Keratinocyte (primary cell): Measurements from ENCODE around the gene PKP4. TPM values are rescaled to one million over a fixed set of nuclear protein-coding genes. Genes with fewer than 3 reads are reported as not detected.
A peak's percentile ranks its signal among the peaks of the same experiment; 100 is the strongest.

ENCODE experiments used
- DNase-seq: peaks from one replicate; pipeline ENCODE4 v3.0.0-alpha.2; 2011; ENCODE audit warnings: low read depth, missing footprints, low spot score
- FAIRE-seq: peaks from 2 replicates; lab custom pipeline; 2011; peaks lifted over from hg19 to GRCh38; lab: Jason Lieb, UNC
- H2AFZ ChIP-seq: 2 replicates; pipeline ENCODE4 v1.6.0; 2012; ENCODE audit warnings: low read length, control low read depth, inconsistent platforms; ENCODE audit not compliant: control insufficient read depth
- H3K27ac ChIP-seq: 2 replicates; pipeline ENCODE4 v1.5.1; 2011; ENCODE audit warnings: low read length; ENCODE audit not compliant: control insufficient read depth, insufficient read depth
- H3K27me3 ChIP-seq: 3 replicates; pipeline ENCODE4 v1.6.0; 2011; ENCODE audit warnings: low read length; ENCODE audit not compliant: control insufficient read depth, insufficient read depth; ENCODE audit errors: extremely low read depth
- H3K36me3 ChIP-seq, 2 experiments: 2 replicates in 1 of 2; 3 replicates in 1 of 2; pipeline ENCODE4 v1.5.1; 2011; ENCODE audit warnings: low read length in 2 of 2, mild to moderate bottlenecking in 1 of 2; ENCODE audit not compliant: control insufficient read depth in 2 of 2, insufficient read depth in 2 of 2; ENCODE audit errors: extremely low read depth in 1 of 2
- H3K4me1 ChIP-seq: 3 replicates; pipeline ENCODE4 v1.5.1; 2011; ENCODE audit warnings: low read length; ENCODE audit not compliant: control insufficient read depth, insufficient read depth; ENCODE audit errors: extremely low read depth
- H3K4me2 ChIP-seq: 3 replicates; pipeline ENCODE4 v1.6.0; 2011; ENCODE audit warnings: low read depth, low read length; ENCODE audit not compliant: control insufficient read depth, insufficient read depth; ENCODE audit errors: extremely low read depth
- H3K4me3 ChIP-seq, 3 experiments: fragments of 200-600 bp in 1 of 3; sonication (generic) in 1 of 3; 2 replicates in 2 of 3; 3 replicates in 1 of 3; pipeline ENCODE4 v1.5.1; 2011 to 2016; ENCODE audit warnings: low read length in 3 of 3, mild to moderate bottlenecking in 3 of 3, control low read depth in 2 of 3, inconsistent platforms in 1 of 3, low read depth in 1 of 3, mixed read lengths in 1 of 3, mixed run types in 1 of 3, moderate library complexity in 1 of 3; ENCODE audit not compliant: control insufficient read depth in 2 of 3, insufficient read depth in 2 of 3; ENCODE audit errors: extremely low read depth in 1 of 3
- H3K79me2 ChIP-seq: 2 replicates; pipeline ENCODE4 v1.6.0; 2012; ENCODE audit warnings: low read length; ENCODE audit not compliant: control insufficient read depth, insufficient read depth
- H3K9ac ChIP-seq: 3 replicates; pipeline ENCODE4 v1.6.0; 2011; ENCODE audit warnings: low read length; ENCODE audit not compliant: control insufficient read depth, insufficient read depth; ENCODE audit errors: extremely low read depth
- H3K9me1 ChIP-seq: 3 replicates; pipeline ENCODE4 v1.6.0; 2011; ENCODE audit warnings: low read length; ENCODE audit not compliant: control insufficient read depth, insufficient read depth; ENCODE audit errors: extremely low read depth
- H3K9me3 ChIP-seq: 2 replicates; pipeline ENCODE4 v1.5.1; 2012; ENCODE audit warnings: low read depth, low read length; ENCODE audit not compliant: control insufficient read depth
- H4K20me1 ChIP-seq: 3 replicates; pipeline ENCODE4 v1.6.0; 2011; ENCODE audit warnings: low read length; ENCODE audit not compliant: control insufficient read depth, insufficient read depth; ENCODE audit errors: extremely low read depth
- EZH2 ChIP-seq: IDR thresholded peaks from one replicate; pipeline ENCODE4 v1.6.1; 2012; ENCODE audit warnings: inconsistent platforms, mild to moderate bottlenecking, low read length, moderate library complexity
- dilution Hi-C: fragments of 300-500 bp; cut with MboI; formaldehyde crosslinking; loops from one replicate; pipeline ENCODE4 v1.7.0; 2020; ENCODE audit warnings: low sequenced_read_pairs; ENCODE audit not compliant: extremely low pct_ligation_motif_present
- polyA plus RNA-seq, 5 experiments: library from polyadenylated mRNA; depleted of rRNA in 3 of 5; stranded (reverse) in 3 of 5; stranded (forward) in 1 of 5; unstranded in 1 of 5; fragments of >200 nt; gene quantifications; 1 replicate in 1 of 5; 2 replicates in 3 of 5; 3 replicates in 1 of 5; pipeline versions ENCODE4 v1.2.1 to v1.2.3, GENCODE V29; 2011 to 2012; ENCODE audit warnings: missing spikeins in 2 of 5, low read depth in 1 of 5, low replicate concordance in 1 of 5
- TF ChIP-seq, protein P1 (sequence below), 3 experiments: IDR thresholded peaks in 1 of 3; conservative IDR thresholded peaks in 1 of 3; optimal IDR thresholded peaks in 1 of 3; 2 replicates in 2 of 3; 3 replicates in 1 of 3; pipeline versions ENCODE3 to v1.5.1; 2011; ENCODE audit warnings: low read length in 3 of 3, mild to moderate bottlenecking in 3 of 3, moderate library complexity in 2 of 3, control low read depth in 1 of 3, inconsistent platforms in 1 of 3; ENCODE audit not compliant: insufficient read depth in 2 of 3; ENCODE audit errors: extremely low read depth in 1 of 3

The PKP4 gene
- polyA plus RNA-seq, 1 donor (not counting 4 experiments of a cell fraction or from before 2014, with no cell fraction given), result 43.8 TPM

DNA sequence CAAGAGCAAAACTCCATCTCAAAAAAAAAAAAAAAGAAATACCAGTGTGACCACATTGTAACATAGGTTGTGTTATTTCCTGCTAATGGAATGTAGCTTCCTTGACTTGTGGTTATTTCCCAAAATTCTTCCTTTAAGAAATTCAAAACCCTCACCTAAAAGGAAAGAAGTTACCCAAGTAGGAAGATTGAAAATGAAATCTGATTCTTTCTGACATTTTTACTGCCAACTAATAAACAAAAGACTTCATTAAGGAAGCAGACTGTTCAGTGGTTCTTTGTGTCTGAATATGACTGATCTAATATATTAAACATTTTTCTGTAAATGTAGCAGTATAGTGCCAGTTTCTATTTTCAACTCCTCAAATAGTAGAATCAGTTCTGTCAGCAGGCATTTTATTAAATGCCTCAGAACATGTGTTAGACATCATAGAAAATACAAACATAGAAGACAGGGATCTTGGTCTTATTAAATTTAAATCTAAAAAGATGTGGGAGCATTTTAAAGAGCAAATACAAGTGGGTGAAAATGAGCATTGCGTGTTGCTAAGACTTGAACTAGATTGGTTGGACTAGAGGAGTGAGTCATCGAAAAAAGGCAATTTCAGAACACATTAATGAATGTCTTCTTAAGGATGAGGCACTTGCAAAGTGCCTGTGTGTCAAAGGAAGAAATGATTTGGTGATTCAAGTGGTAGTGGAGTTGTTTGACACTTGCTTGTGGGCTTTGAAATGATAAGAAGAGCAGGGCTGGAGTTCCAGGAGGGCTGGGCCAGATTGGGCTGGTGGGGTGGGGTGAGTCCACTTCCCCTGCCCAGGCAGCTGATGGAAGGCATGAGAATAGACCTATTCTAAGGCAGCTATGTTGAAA lies 53.4 kb downstream of the PKP4 start:
- dilution Hi-C loops, result no loop called here
- Histone ChIP-seq H3K4me2 (peak overlapping the region; percentile 17), H3K27me3 (no peaks in the 10 kb centered on the region), H3K9me3 (no peaks in the 10 kb centered on the region), H3K36me3 (peaks cover 0 to 6% of the 10 kb centered on the region in 2 experiments), H3K9ac (no peak overlapping the region), H3K4me3 (peak overlapping the region in 1 of 3 experiments; percentile 30), H2AFZ (no peak overlapping the region), H4K20me1 (no peaks in the 10 kb centered on the region), H3K27ac (peak overlapping the region; percentile 27), H3K79me2 (peaks cover 45% of the 10 kb centered on the region), H3K9me1 (no peaks in the 10 kb centered on the region), H3K4me1 (peaks cover 21% of the 10 kb centered on the region)
- TF ChIP-seq, protein P1, sequence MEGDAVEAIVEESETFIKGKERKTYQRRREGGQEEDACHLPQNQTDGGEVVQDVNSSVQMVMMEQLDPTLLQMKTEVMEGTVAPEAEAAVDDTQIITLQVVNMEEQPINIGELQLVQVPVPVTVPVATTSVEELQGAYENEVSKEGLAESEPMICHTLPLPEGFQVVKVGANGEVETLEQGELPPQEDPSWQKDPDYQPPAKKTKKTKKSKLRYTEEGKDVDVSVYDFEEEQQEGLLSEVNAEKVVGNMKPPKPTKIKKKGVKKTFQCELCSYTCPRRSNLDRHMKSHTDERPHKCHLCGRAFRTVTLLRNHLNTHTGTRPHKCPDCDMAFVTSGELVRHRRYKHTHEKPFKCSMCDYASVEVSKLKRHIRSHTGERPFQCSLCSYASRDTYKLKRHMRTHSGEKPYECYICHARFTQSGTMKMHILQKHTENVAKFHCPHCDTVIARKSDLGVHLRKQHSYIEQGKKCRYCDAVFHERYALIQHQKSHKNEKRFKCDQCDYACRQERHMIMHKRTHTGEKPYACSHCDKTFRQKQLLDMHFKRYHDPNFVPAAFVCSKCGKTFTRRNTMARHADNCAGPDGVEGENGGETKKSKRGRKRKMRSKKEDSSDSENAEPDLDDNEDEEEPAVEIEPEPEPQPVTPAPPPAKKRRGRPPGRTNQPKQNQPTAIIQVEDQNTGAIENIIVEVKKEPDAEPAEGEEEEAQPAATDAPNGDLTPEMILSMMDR (optimal IDR thresholded peaks at IDR 0.05 in 1 of 3, IDR thresholded peaks at IDR 0.05 in 1 of 3, conservative IDR thresholded peaks at IDR 0.05 in 1 of 3; ENCODE audit: extremely low read depth in 1 of 3, insufficient read depth in 2 of 3, low read length in 3 of 3), result no peak
- no peak for TF ChIP-seq EZH2
- DNase-seq (no peak), FAIRE-seq (peak; percentile 72)

DNA sequence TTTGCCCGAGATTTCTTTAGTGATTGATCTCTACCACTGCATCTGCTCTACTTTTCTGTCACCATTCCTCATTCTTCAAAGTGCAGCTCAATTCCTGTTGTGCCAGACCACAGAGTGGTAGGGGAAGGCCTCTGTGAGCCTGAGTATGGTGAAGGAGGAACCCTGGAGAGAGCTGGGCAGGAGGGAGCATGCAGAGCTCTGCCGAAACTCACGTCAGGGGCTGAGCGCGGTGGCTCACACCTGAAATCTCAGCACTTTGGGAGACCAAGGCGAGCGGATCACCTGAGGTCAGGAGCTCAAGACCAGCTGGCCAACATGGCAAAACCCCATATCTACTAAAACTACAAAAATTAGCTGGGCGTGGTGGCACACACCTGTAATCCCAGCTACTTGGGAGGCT lies 54.1 kb downstream of the PKP4 start:
- TF ChIP-seq EZH2, result no peak
- TF ChIP-seq, protein P1 (optimal IDR thresholded peaks at IDR 0.05 in 1 of 3, IDR thresholded peaks at IDR 0.05 in 1 of 3, conservative IDR thresholded peaks at IDR 0.05 in 1 of 3; ENCODE audit: extremely low read depth in 1 of 3, insufficient read depth in 2 of 3, low read length in 3 of 3), result no peak
- Histone ChIP-seq H3K9me1 (no peaks in the 10 kb centered on the region), H3K79me2 (peaks cover 48% of the 10 kb centered on the region), H3K4me3 (no peak overlapping the region), H3K9me3 (no peaks in the 10 kb centered on the region), H3K27me3 (no peaks in the 10 kb centered on the region), H3K4me2 (no peak overlapping the region), H3K4me1 (peaks cover 13% of the 10 kb centered on the region), H2AFZ (no peak overlapping the region), H3K27ac (peak overlapping the region; percentile 27), H3K9ac (no peak overlapping the region), H4K20me1 (no peaks in the 10 kb centered on the region), H3K36me3 (peaks cover 0 to 6% of the 10 kb centered on the region in 2 experiments)
- DNase-seq, result no peak
- dilution Hi-C loops, result no loop called here
- no peak for FAIRE-seq
